ENCODE data around the gene NEK8.
"Not testable (repeated sequence)": the region's sequence is repeated elsewhere in the genome, so short reads cannot be mapped to it uniquely, and the experiment has no call there.

Gene NEK8

GRCh38 chr17:28726226-28726626, 2.4 kb upstream of the NEK8 start, which contains the start of gene TLCD1:
TSS of gene TLCD1 (minus strand) at chr17:28726233. CDS start at chr17:28726097, 136 bp downstream.
- DNase-seq = peak; percentile 72

- DNase-seq = peak; percentile 88
Measured at GRCh38 chr17:28726627-28727491, 1.7 kb upstream of the NEK8 start.

GRCh38 chr17:28729950-28730330, 1.4 kb downstream of the NEK8 start:
- DNase-seq = no peak

- DNase-seq = no peak
Measured at GRCh38 chr17:28733346-28733745, 4.8 kb downstream of the NEK8 start.

- no peak for DNase-seq
Measured at GRCh38 chr17:28734712-28735241, 6.2 kb downstream of the NEK8 start.

GRCh38 chr17:28735242-28735722, 6.7 kb downstream of the NEK8 start:
- DNase-seq = no peak

- not testable (repeated sequence) for DNase-seq
Measured at GRCh38 chr17:28735913-28736769, 7.6 kb downstream of the NEK8 start.

GRCh38 chr17:28737316-28737715, 8.7 kb downstream of the NEK8 start:
- no peak for DNase-seq

- DNase-seq = no peak
Measured at GRCh38 chr17:28737770-28738679, 9.4 kb downstream of the NEK8 start.

- no peak for DNase-seq
Measured at GRCh38 chr17:28738680-28739384, 10.2 kb downstream of the NEK8 start.

- DNase-seq = no peak
Measured at GRCh38 chr17:28740406-28741357, 12.1 kb downstream of the NEK8 start.

- DNase-seq = no peak
Measured at GRCh38 chr17:28741358-28742349, 13.1 kb downstream of the NEK8 start.

GRCh38 chr17:28743243-28744103, 14.9 kb downstream of the NEK8 start, which contains the start of gene TRAF4:
TSS of gene TRAF4 (plus strand) at chr17:28744011. CDS start at chr17:28744113, 102 bp downstream.
- DNase-seq = peak; percentile 68

- peak; percentile 51 for DNase-seq
Measured at GRCh38 chr17:28744104-28744971, 15.8 kb downstream of the NEK8 start.

GRCh38 chr17:28744972-28745785, 16.6 kb downstream of the NEK8 start:
- DNase-seq = no peak

Measured in activated effector memory CD4-positive, alpha-beta T cell treated with Interleukin-2 at 50 U/mL for 16 hours (primary cell).